ENCODE measurements around the gene LRPAP1. TPM values are rescaled to one million over a fixed set of nuclear protein-coding genes. Genes with fewer than 3 reads are reported as not detected.

The LRPAP1 gene
- total and polyA plus RNA-seq, 2 experiments from 2014 or later, result 63.0 to 82.5 TPM

- no peaks in the 10 kb centered on the region for H3F3A ChIP-seq (replicated peaks; ENCODE audit: low read depth)
- DNase-seq (ENCODE audit: low spot score) (no peak), ATAC-seq (no peak)
- peaks cover 20% of the 10 kb centered on the region; the same call in 1 of the 2 replicates for H3K36me3 ChIP-seq (ENCODE audit: insufficient read depth)
- H3K79me2 ChIP-seq (replicated peaks; ENCODE audit: insufficient read depth), result no peaks in the 10 kb centered on the region
- Mint-ChIP-seq H3K36me3 (ENCODE audit: low read depth) (peaks cover 54% of the 10 kb centered on the region), H3K9me3 (no peaks in the 10 kb centered on the region), H3K4me1 (peaks cover 10% of the 10 kb centered on the region; the same call in 2 of the 3 replicates), H3K27me3 (ENCODE audit: insufficient read depth, low read depth, poor library complexity) (peaks cover 7% of the 10 kb centered on the region), H3K4me3 (no peak overlapping the region), H3K27ac (no peak overlapping the region)
- no peaks in the 10 kb centered on the region for H3K9me2 ChIP-seq (ENCODE audit: insufficient read depth)
- TF ChIP-seq EZH2phosphoT487 (IDR thresholded peaks at IDR 0.05; ENCODE audit: unreplicated experiment) (no peak), CREB1 (CRISPR knock-in tag; IDR thresholded peaks at IDR 0.05; ENCODE audit: low read depth) (no peak), ZNF114 (CRISPR knock-in tag; IDR thresholded peaks at IDR 0.05) (no peak), POLR2AphosphoS5 (IDR thresholded peaks at IDR 0.05; ENCODE audit: low read depth) (no peak), ZNF331 (CRISPR knock-in tag; IDR thresholded peaks at IDR 0.05; ENCODE audit: low read depth) (no peak), EZH2 (IDR thresholded peaks at IDR 0.05; ENCODE audit: low read depth, unreplicated experiment) (no peak), JUNB (IDR thresholded peaks at IDR 0.05; ENCODE audit: unreplicated experiment) (no peak), REST (IDR thresholded peaks at IDR 0.05; ENCODE audit: unreplicated experiment) (no peak), STAT1 (IDR thresholded peaks at IDR 0.05; ENCODE audit: unreplicated experiment) (no peak), ZNF462 (CRISPR knock-in tag; IDR thresholded peaks at IDR 0.05) (no peak), ETS1 (IDR thresholded peaks at IDR 0.05) (no peak), NANOG (IDR thresholded peaks at IDR 0.05; ENCODE audit: borderline replicate concordance) (no peak), CTCF (conservative IDR thresholded peaks at IDR 0.05; ENCODE audit: low read depth in 2 of 2) (no peak)
- H3K27ac ChIP-seq (ENCODE audit: low read depth), result no peak overlapping the region
- H3K4me2 ChIP-seq, result no peak overlapping the region
- no peaks in the 10 kb centered on the region for H3K27me3 ChIP-seq (ENCODE audit: insufficient read depth)
- H4K20me1 ChIP-seq (replicated peaks; ENCODE audit: insufficient read depth), result peaks cover 5% of the 10 kb centered on the region; the same call in 1 of the 2 replicates
- no peaks in the 10 kb centered on the region for H3K4me1 ChIP-seq (ENCODE audit: insufficient read depth)
- no peak overlapping the region for H3K4me3 ChIP-seq
- no peak overlapping the region for H2AFZ ChIP-seq
These were observed 11.9 kb downstream of the LRPAP1 start for GRCh38 chr4:3520276-3520675.
